Measurements from ENCODE around the gene NKG7.
A peak's percentile ranks its signal among the peaks of the same experiment; 100 is the strongest.

The NKG7 gene

DNA sequence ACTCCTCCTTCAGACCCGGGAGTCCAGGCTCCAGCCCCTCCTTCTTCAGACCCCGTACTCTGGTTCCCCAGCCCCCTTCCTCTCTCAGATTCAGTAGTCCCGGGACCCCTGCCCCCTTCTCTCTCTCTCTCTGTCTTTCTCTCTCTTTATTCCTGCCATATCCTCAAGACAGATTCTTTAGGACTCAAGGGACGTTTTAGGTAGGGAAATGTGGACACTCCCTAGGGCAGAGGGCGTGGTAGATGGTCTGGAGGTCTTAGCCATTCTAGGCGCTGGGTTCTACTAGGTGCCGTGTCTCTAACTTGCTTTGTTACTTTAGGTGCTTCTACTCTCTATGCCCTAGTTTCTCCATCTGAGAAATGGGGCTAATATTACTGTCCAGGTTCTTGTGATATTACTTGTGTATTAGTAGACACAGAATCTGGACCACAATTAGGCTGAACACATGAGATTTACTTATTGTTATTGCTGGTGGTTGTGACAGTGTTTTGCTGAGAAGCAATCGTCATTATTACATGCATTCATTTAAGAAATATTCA lies 18.7 kb upstream of the NKG7 start:
- DNase-seq (ENCODE audit: low read depth) = no peak

DNA sequence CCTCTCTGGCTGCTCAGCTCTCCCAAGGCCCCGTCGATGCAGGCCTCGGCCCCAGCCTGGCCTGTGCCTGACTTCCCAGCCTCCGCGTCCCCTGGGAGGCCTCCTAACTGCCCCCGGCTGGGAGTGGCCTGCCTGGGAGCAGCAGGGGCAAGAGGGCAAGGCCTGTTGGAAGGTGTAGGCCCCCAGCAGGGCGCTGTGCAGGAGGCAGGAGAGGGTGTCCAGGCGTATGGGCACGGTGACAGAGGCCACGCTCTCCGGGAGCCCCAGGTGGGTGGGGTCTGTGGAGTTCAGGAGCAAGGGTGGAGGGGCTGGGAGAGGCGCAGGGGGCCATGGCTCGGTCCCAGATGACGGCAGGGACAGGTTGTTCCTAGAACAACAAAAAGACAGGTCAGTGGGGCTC lies 16.7 kb upstream of the NKG7 start:
- no peak for DNase-seq (ENCODE audit: low read depth)

- DNase-seq (ENCODE audit: low read depth) = no peak
Observed at GRCh38 chr19:51387924-51388389, 15.5 kb upstream of the NKG7 start, which contains the start of gene LIM2. Gene LIM2 (minus strand): TSS chr19:51387974. CDS start chr19:51387443, 531 bp downstream.

- DNase-seq (ENCODE audit: low read depth) = no peak
Observed at GRCh38 chr19:51386882-51387520, 14.5 kb upstream of the NKG7 start.

- no peak for DNase-seq (ENCODE audit: low read depth)
Observed at GRCh38 chr19:51382004-51382403, 9.6 kb upstream of the NKG7 start.

- DNase-seq (ENCODE audit: low read depth) = no peak
Observed at GRCh38 chr19:51380379-51380778, 7.9 kb upstream of the NKG7 start.

GRCh38 chr19:51377422-51377821 lies 5.0 kb upstream of the NKG7 start:
- no peak for DNase-seq (ENCODE audit: low read depth)

DNA sequence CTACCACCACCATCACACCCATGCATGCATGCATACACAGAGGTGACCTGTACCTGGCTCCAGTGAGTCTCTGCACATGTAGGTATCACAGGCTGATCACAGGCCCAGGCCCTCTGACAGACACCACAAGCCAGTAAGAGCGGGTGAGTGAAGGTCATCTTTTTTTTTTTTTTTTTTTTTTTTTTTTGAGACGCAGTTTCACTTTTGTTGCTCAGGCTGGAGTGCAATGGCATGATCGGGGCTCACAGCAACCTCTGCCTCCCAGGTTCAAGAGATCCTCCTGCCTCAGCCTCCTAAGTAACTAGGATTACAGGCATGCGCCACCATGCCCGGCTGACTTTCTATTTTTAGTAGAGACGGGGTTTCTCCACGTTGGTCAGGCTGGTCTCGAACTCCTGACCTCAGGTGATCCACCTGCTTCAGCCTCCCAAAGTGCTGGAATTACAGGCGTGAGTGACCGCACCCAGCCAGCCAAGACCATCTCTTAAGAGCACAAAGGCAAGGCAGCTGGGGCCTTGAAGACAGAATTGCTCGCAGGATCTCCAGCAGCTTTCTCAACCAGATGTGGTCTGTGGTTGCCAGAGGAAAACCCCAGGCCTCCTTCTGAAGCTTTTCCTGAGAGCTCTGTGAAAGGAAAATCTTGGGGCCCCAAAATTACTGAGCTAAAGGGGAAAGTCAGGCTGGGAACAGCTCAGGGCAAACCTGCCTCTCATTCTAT lies 3.2 kb upstream of the NKG7 start:
- no peak for DNase-seq (ENCODE audit: low read depth)

- DNase-seq (ENCODE audit: low read depth) = no peak
Observed at GRCh38 chr19:51372021-51372648, 319 bp downstream of the NKG7 start.

GRCh38 chr19:51371186-51371690 lies 1.2 kb downstream of the NKG7 start:
- DNase-seq (ENCODE audit: low read depth) = no peak

- DNase-seq (ENCODE audit: low read depth) = no peak
Observed at GRCh38 chr19:51370230-51370629, 2.2 kb downstream of the NKG7 start.

DNA sequence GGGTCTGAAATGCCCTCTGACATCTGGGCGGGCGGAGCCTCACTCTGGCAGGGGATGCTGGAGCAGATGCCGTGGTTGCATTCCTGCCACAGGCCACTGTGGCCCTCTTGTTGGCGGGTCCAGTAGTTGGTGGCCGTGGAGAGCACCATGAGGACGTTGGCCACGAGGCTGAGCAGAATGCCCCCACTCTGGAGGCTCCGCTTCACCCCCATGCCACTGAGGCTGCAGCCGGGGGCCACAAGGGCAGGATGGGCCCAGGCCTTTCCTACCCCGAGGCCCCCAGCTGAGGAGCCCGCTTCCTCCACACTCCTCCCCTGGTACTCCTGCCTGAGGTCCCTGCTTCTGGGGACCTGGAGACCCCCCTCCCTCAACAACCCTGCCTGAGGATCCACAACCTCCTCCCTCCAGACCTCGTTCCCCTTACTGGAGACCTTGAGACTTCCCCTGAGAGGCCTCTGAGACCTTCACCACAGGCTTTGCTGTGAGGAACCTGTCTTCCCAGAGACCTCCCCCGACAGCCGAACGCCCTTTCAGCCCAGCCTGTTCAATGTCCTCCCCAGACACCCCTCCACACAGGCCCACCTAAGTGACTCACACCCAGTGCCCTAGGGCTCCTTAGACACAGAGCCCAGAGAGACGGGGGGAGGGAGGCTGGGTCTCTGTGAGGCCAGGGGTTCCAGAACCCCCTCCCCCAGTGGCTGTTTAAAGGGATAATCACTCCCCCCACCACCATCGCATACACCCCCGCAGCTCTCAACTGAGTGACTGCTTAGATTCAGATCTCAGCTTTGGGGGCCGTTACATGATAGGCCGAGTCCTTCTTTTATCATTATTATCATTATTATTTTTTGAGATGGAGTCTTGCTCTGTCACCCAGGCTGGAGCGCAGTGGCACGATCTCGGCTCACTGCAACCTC lies 3.8 kb downstream of the NKG7 start, which contains the start of gene CLDND2:
TSS of gene CLDND2 (minus strand) at position 638 of the 917 bp plus-strand sequence. CDS start at position 212, 426 bp downstream.
- DNase-seq (ENCODE audit: low read depth) = no peak

DNA sequence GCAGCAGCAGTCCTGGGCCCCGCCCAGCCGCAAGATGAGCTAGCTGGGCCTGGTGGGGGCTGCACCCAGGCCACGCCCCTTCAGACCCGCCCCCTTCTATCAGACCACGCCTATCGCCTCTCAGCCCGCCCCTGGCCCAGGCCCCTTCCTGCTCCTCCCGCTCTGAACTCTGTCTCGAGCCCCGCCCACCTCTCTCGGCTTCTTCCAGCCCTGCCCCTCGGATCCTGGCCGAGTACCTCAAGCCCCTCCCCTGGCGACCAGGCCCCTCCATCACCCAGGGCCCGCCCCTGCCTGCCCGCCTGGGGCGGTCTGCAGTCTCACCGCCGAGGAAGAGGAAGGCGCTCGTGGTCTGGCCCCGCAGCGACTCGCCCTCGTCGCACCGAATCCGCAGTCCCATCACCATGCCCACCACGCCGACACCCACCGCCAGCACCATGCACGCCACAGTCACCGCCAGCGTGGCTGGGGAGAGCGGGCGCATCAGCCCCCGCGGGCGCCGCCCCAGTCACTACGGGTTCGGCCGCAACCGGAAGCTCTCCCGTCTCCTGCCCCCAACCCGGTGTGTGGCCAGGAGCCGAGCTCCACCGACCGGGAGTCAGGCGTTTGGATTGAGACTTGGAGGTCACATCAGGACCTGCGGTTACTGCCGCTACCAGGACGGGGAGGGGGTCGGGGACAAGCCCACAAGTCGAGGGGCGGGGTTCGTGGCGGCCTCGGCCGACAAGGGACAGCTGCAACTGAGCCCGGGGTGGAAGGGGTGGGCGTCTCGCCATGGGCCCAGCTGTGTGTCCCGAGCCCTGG lies 4.7 kb downstream of the NKG7 start:
- peak; percentile 88 for DNase-seq (ENCODE audit: low read depth)

DNA sequence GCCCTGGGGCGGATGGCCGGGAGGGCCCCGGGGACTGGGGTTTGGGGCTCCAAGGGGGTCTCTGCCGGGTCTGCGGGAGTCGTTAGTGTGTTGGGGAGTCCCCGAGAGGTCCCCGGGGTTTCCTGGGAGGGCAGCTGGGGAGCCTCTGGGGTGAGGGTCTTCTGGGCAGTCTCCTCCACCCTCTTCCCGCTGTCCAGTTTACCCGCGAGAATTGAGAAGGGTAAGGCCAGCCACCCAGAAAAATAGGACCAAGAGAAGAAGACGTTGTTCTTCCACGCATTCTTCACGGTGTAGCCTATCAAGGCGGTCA lies 5.2 kb downstream of the NKG7 start:
- DNase-seq (ENCODE audit: low read depth) = no peak

- peak; percentile 87 for DNase-seq (ENCODE audit: low read depth)
Observed at GRCh38 chr19:51366389-51367254, 5.8 kb downstream of the NKG7 start.

- no peak for DNase-seq (ENCODE audit: low read depth)
Observed at GRCh38 chr19:51365965-51366388, 6.5 kb downstream of the NKG7 start, which contains the start of gene ETFB. Gene ETFB (minus strand): TSS chr19:51366388. CDS start chr19:51366326, 62 bp downstream.

DNA sequence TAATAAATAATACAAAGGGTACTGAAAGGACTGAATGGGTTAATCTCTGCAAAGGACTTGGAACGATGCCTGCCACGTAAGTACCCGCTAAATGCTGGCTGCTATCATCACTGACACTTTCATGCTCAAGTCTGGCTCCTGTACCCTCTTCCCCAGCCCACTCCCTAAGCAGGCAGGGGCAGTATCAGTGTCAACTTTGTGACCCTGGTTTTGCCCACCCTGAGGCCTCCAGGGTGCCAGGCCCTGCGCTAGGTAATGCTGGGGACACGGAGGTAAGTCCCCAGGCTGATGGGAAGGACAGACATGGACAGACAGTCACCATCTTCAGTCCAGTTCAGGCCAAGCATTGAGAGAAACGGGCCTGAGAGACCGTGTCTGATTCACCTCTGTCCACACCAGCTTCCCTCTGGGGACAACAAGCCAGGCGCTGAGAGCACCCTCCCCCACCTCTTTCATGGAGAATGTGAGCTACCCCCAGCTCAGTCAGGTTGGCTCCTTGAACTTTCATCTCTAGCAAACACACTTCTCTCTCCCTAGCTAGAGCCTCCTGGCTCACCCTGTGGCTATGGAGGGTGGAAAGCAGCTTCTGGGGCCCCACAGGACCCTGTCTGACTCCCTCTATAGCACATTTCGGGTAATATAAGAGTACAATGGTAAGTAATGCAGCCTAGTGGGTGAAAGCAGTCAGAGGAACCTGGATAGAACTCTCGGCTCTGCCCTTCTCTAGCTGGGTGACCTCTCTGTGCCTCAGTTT lies 7.1 kb downstream of the NKG7 start:
- no peak for DNase-seq (ENCODE audit: low read depth)

- no peak for DNase-seq (ENCODE audit: low read depth)
Observed at GRCh38 chr19:51364200-51365106, 8.0 kb downstream of the NKG7 start.

Data from T follicular helper cell (primary cell).